Prostate gland (tissue), 2 donors: ENCODE data around the gene ANGPTL1.

ENCODE experiments used
- CTCF ChIP-seq, 4 experiments: fragments of 200-600 bp in 2 of 4; fragments of 450-650 bp in 2 of 4; sonication (generic) in 2 of 4; IDR thresholded peaks; 1 replicate in 3 of 4; 2 replicates in 1 of 4; pipeline ENCODE4 v1.5.1; 2016 to 2019; ENCODE audit warnings: antibody characterized with exemption in 4 of 4, mild to moderate bottlenecking in 2 of 4, moderate library complexity in 2 of 4
- POLR2A ChIP-seq: fragments of 450-650 bp; IDR thresholded peaks from one replicate; pipeline ENCODE4 v1.6.1; 2016; ENCODE audit warnings: antibody characterized with exemption, mild to moderate bottlenecking

DNA sequence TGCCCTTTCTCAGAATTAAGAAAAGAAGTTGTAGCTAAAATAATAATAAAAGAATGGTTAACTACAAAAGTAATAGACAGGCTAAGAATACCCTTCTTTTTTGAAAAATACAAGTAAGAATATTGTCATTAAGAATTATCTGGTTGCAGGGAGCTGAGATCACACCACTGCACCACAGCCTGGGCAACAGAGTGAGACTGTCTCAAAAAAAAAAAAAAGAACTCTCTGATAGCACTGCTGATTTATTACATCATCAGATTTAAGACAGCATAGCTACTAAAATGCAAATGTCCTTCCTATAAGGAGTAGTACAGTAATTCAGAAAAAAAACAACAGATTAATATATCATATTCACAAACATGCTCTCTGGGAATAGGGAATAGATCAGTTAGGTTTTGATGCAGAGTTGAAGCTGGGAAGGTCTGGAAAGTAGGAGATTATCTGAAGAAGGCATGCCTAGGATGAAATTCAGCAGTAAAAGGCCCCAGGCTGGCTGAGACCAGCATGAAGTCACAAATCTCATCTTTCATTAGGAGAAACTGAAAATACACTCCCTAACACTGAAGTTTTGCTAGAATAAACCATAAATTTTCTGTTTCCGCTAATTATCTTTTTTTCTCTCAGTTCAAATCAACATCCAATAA, 30.7 kb upstream of the ANGPTL1 start:
- no peak for TF ChIP-seq CTCF (IDR thresholded peaks at IDR 0.05)
- no peak for TF ChIP-seq POLR2A
